LoVo (cell line): ENCODE data around the gene HYPK.
A peak's percentile ranks its signal among the peaks of the same experiment; 100 is the strongest.

Experiments used
- DNase-seq: peaks from one replicate; pipeline ENCODE4 v3.0.0-alpha.2; 2016; ENCODE audit warnings: low spot score

Gene HYPK

GRCh38 chr15:43800286-43801141 is at the start of gene HYPK:
Gene HYPK, plus strand, starts transcription at chr15:43800599. Its CDS starts 24 bp downstream, at chr15:43800623.
- DNase-seq = peak; percentile 88

- no peak for DNase-seq
Observed at GRCh38 chr15:43751885-43752284, 48.5 kb upstream of the HYPK start.

- DNase-seq = no peak
Observed at GRCh38 chr15:43762824-43763223, 37.6 kb upstream of the HYPK start.

- no peak for DNase-seq
Observed at GRCh38 chr15:43763819-43764446, 36.5 kb upstream of the HYPK start.

- DNase-seq = peak; percentile 50
Observed at GRCh38 chr15:43769584-43770228, 30.7 kb upstream of the HYPK start.

- no peak for DNase-seq
Observed at GRCh38 chr15:43771816-43772215, 28.6 kb upstream of the HYPK start.

GRCh38 chr15:43772624-43773023 is 27.8 kb upstream of the HYPK start:
- no peak for DNase-seq

GRCh38 chr15:43774062-43774461 is 26.3 kb upstream of the HYPK start:
- no peak for DNase-seq

- peak; percentile 95 for DNase-seq
Observed at GRCh38 chr15:43775411-43775965, 24.9 kb upstream of the HYPK start.

GRCh38 chr15:43776101-43776717 is 24.2 kb upstream of the HYPK start:
- peak; percentile 40 for DNase-seq

- peak; percentile 94 for DNase-seq
Observed at GRCh38 chr15:43776718-43777266, 23.6 kb upstream of the HYPK start, which contains the start of gene ELL3. Gene ELL3, minus strand, starts transcription at chr15:43776966. Its CDS starts 65 bp downstream, at chr15:43776901.

- peak; percentile 86 for DNase-seq
Observed at GRCh38 chr15:43777267-43777914, 23.0 kb upstream of the HYPK start.

GRCh38 chr15:43779016-43779415 is 21.4 kb upstream of the HYPK start:
- DNase-seq = no peak

- no peak for DNase-seq
Observed at GRCh38 chr15:43789409-43789808, 11.0 kb upstream of the HYPK start.

- peak; percentile 100 for DNase-seq
Observed at GRCh38 chr15:43791993-43792760, 8.2 kb upstream of the HYPK start, which contains the start of gene SERF2. Gene SERF2, plus strand, starts transcription at chr15:43792320. Its CDS starts 57 bp downstream, at chr15:43792377.

GRCh38 chr15:43792761-43793476 is 7.5 kb upstream of the HYPK start:
- DNase-seq = no peak

- no peak for DNase-seq
Observed at GRCh38 chr15:43793647-43794046, 6.8 kb upstream of the HYPK start.

GRCh38 chr15:43794269-43795037 is 5.9 kb upstream of the HYPK start:
- no peak for DNase-seq

GRCh38 chr15:43795197-43795596 is 5.2 kb upstream of the HYPK start:
- no peak for DNase-seq
